ENCODE results near the gene MAD2L1BP.
"Not testable (repeated sequence)": the region's sequence is repeated elsewhere in the genome, so short reads cannot be mapped to it uniquely, and the experiment has no call there.

The MAD2L1BP gene

DNA sequence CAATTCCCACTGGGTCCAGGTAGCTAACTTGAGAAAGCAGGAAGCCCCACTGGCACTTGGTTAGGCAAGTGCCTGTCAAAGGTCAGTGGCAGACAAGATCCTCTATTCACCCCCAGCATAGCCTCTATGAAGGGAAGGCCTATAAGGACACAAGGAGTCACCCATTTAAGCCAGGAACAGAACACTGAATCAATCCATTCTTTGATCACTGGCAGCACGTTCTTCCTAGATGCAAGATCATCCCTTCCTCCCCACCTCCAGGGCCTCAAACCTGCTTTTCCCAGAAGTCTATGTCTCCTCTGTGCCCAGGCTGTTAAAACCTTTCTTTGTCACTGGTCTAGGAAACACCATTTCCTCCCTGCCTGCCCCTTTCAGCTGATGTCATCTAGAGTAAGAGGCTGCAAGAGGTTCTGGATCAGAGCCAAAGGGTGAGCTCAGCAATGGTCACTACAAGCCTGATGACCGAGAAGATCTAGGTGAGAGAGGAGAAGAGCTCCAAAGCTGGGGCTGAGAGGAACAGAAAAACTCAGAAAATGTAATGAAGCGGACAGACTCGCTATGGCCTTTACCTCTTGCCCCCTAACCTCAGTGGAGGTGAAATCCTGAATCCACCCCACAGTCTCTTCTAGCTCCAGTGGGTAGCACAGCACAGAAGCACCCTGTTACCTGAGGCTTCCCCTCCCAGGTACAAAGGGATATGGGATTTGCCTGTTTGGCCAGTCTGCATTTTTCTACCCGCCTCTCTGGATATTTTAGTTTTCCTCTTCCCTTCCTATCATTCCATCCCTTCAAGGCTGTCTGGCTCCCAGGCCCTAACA, 8.4 kb upstream of the MAD2L1BP start:
- no peak for DNase-seq

DNA sequence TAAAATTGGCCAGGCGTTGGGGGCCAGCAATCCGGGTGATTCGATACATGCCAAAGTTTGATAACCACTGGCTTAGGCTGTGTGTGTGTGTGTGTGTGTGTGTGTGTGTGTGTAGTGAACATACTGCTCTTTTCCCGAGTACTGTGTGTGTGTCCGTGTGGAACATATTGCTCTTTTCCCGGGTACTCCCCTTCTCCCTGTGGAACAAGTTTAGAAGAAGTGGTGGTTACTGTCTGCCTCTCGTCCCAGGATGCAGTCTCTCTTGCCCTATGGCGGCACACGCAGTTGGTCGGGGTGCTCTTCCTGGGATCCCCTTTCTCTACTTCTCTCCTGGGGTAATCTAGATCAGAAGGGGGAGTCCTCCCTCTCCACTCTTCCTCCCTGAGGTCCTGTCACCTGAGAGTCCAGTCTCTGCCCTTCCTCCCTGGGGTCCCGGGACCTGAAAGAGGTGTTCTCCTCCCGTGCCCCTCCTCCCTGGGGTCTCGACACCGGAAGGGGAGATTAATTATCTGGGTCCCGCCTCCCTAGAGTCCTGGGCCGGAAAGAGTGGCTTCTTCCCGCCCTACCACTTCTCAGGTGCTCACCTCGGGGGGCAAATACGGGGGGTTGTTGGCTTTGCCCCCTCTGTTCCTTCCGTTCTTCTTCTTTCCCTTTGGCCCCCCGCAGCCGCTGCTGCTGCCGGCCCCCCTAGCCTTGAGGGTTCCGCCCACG, 7.1 kb upstream of the MAD2L1BP start:
- peak; percentile 45 to 72 for DNase-seq

DNA sequence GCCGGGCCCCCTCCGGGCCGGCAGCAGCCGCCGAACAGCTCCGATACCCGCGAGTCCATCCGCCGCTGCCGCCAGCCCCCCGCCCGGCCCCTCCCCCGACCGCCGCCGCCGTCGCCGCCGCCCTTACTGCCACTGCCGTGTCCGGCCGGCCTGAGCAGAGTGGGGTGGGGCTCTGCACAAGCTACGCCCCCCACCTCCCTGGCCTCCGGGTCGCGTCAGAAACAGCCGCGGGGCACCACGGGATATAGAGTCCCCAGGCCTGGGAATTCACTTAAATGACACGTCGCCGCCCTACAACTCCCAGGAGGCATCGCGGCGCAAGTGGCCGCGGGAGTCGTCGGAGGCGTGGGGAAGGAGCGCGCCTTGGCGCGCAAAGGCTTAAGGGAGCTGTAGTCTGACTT, 6.5 kb upstream of the MAD2L1BP start, which contains the start of gene GTPBP2:
Gene GTPBP2, minus strand, starts transcription at position 161 of the 401 bp plus-strand sequence. Its CDS starts 102 bp downstream, at position 59.
- DNase-seq, result peak; percentile 97 to 99

DNA sequence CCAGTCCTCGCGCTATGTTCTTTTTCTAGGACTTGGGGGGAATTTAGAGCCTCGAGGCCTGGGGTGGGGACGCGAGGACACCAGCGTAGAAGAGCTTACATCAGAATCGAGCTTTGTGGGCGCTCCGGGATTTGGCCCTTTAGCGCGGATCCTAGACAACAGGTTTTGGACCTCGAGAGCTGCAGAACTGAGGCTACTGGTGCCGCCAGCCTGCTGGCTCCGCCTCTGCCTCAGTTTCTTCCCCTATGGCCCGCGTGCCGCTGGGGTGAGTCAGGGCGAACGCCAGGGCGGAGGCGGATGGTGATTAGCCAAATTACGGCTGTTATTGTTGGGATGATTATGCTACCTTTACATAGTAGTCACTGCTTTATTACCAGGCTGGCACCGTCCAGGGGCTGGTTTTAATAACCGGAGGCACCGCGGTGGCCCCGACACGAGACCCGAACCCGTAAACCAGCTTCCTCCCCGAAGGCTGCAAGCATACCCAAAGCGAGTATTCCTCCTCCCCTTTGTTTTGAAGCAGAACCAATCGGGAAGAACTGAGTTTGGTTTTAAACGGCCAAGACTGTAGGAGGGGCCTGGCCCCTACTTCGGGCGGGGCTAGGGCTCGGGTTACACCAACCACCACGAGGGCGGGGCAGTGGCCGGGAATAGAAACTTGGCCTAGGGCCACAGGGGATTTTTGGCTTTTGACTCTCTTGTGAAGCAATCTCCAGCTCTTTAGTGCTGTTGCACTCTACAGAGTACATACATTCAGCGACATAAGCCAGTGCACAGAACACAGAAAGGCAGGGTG, 5.9 kb upstream of the MAD2L1BP start:
- DNase-seq, result peak; percentile 89 to 96

DNA sequence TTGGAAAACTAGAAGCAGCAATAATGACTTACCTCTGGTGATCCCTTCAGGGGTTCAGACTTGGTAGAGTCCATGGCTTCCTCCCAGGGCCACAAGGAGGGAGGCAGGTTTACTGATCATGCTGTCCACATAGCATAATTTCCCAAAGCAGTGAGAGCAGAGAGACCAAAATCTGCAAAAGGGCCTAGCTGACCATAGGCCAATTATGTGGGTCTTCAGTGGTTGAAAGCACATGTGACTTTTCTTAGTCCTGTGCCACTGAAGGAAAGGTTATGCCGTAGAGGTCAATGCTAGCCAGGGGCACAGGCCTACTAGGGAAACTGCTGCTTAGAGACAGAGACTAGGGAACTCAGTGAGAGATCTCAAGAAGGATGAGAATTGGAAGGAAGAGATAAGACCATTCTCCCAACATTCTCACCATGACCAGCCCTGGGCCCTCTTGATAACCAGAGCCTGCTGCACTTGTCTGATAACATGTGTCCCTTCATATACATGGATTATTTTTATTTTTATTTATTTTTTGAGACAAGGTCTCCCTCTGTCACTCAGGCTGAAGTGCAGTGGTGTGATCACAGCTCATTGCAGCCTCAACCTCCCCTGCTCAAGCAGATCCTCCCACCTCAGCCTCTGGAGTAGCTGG, 4.5 kb upstream of the MAD2L1BP start:
- DNase-seq, result no peak

DNA sequence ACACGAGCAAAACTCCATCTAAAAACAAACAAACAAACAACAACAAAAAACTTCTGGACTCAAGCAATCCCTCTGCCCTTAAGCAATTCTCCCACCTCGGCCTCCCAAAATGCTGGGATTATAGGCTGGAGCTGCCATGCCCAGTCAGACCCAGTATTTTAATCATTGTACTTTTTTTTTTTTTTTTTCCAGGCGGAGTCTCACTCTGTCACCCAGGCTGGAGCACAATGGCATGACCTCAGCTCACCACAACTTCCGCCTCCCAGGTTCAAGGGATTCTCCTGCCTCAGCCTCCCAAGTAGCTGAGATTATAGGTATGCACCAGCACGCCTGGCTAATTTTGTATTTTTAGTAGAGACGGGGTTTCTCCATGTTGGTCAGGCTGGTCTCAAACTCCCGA, 2.6 kb upstream of the MAD2L1BP start:
- not testable (repeated sequence) for DNase-seq

DNA sequence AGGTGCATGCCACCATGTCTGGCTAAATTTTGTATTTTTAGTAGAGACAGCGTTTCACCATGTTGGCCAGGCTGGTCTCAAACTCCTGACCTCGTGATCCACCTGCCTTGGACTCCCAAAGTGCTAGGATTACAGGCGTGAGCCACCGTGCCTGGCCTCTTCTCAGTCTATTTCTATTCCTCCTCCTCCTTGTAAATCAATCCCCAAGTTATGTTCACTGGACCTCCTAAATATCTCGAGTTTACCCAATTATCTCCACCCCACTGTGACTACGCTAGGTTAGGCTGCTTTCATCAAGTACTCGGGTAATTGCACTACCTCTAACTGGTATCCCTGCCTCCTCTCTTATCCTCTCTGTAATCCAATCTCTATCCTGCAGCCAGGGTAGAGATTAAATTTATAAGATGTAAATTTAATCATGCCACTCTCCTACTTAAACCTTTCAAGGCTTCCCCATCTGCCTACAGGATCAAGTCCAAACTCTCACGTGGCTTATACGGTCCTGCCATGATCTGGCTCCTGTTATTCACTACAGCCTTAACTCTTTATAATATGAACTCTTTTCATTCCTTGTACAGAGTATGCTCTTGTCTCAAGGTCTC, 837 bp upstream of the MAD2L1BP start:
- no peak for DNase-seq

DNA sequence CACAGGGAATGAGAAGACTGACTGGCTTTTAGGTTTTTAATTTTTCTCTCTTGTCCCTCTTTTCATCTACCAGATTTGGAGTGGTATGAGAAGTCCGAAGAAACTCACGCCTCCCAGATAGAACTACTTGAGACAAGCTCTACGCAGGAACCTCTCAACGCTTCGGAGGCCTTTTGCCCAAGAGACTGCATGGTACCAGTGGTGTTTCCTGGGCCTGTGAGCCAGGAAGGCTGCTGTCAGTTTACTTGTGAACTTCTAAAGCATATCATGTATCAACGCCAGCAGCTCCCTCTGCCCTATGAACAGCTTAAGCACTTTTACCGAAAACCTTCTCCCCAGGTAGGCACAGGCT, 644 bp downstream of the MAD2L1BP start:
- DNase-seq, result no peak

DNA sequence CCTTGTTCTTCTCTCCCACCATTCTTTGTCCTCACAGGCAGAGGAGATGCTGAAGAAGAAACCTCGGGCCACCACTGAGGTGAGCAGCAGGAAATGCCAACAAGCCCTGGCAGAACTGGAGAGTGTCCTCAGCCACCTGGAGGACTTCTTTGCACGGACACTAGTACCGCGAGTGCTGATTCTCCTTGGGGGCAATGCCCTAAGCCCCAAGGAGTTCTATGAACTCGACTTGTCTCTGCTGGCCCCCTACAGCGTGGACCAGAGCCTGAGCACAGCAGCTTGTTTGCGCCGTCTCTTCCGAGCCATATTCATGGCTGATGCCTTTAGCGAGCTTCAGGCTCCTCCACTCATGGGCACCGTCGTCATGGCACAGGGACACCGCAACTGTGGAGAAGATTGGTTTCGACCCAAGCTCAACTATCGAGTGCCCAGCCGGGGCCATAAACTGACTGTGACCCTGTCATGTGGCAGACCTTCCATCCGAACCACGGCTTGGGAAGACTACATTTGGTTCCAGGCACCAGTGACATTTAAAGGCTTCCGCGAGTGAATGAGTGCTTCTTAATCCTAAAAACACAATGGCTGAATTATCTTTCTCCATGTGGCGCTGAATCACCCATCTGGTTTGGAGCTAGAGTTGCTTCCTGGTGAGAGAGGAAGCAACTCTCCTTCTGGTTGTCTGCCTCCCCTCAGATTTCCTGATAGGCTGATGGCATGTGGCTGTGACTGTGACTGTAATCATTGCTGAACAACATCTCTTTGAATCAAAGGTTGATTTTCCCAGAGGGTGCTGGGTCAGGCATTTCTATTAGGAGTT, 4.6 kb downstream of the MAD2L1BP start:
- no peak for DNase-seq

DNA sequence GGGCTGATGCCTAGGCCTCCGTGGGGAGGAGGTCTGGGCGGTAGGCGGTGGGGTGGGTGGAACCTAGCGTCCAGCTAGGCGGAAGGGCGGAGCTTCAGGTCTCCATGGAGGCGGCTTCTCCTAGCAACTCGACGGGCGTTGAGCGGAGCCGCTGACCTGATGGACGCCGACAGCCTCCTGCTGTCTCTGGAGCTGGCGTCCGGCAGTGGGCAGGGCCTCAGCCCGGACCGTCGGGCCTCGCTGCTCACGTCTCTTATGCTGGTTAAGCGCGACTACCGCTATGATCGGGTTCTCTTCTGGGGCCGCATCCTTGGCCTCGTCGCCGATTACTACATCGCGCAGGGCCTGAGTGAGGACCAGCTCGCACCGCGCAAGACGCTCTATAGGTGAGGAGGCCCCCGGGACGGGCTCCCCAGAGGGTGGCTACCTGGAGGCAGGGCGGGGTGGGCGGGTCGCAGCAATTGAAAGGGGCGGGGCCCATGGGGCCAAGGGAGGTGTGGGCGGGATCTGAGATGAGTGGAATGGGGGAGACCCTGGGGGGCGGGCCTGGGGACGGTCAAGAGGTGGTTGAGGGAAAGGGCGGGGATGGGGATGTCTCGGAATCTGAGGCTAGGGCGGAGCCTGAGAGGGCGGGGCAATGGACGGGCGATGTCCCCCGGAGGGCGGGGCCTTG, 9.4 kb downstream of the MAD2L1BP start, which contains the start of gene RSPH9:
Gene RSPH9, plus strand, starts transcription at position 97 of the 673 bp plus-strand sequence. Its CDS starts 63 bp downstream, at position 160.
- DNase-seq, result peak; percentile 36 to 73

DNA sequence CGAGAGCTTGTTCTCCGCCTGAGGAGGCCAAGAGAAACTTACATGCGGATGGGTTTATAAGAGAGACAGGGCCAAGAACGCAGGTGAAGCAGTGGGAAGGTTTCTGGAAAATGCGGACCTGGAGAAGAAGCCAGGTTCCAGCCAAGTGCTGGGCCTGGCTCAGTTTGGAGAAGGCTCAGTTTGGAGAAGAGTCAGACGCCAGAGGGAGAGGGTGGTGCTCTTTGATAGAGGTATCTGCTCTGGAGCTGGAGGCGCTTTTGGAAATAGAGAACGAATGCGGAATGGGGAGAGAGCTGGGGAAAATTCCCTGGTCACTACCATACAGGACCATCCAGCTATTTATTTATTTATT, 9.9 kb downstream of the MAD2L1BP start:
- DNase-seq, result no peak

DNA sequence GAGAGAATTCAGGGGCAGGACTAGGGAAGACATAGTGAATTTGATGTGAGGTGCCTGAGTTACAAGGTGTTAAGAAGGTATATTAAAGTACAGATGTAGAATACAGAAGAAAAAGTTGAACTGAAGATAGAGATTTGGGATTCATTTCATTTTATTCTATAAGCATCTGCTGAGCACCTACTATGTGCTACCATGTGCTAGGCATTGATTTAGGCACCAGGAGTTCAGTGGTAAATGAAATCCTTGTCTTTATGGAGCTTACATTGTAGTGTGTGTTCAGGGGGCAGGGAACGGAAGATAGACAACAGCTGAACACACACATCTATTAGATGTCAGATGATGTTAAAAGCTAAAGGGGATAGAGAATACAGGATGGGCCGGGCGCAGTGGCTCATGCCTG, 12.0 kb downstream of the MAD2L1BP start:
- no peak for DNase-seq

DNA sequence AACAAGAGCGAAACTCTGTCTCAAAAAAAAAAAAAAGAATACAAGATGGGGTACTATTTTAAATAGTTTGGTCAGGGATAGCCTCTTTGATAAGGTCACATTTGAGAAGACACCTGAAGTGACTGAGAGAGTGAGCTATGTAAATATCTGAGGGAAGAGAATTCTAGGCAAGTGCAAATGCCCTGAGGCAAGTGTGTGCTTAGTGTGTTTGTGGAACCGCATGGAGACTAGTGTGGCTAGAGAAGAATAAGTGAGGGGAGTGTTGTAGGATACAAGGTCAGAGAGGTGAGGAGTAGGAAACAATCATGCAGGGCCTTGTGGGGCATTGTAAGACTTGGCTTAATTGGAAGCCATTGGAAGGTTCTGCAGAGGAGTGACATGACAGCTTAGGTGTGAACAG, 12.6 kb downstream of the MAD2L1BP start:
- DNase-seq, result no peak

DNA sequence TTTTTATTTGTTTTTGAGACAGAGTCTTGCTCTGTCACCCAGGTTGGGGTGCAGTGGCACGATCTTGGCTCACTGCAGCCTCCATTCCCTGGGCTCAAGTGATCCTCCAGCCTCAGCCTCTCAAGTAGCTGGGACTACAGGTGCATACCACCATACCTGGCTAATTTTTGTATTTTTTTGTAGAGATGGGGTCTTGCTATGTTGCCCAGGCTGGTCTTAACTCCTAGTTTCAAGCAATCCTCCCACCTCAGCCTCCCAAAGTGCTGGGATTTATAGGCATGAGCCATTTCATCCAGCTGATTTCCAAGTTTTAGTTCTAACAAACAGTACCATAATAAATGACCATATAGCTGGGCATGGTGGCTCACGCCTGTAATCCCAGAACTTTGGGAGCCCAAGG, 17.2 kb downstream of the MAD2L1BP start:
- not testable (repeated sequence) for DNase-seq

DNA sequence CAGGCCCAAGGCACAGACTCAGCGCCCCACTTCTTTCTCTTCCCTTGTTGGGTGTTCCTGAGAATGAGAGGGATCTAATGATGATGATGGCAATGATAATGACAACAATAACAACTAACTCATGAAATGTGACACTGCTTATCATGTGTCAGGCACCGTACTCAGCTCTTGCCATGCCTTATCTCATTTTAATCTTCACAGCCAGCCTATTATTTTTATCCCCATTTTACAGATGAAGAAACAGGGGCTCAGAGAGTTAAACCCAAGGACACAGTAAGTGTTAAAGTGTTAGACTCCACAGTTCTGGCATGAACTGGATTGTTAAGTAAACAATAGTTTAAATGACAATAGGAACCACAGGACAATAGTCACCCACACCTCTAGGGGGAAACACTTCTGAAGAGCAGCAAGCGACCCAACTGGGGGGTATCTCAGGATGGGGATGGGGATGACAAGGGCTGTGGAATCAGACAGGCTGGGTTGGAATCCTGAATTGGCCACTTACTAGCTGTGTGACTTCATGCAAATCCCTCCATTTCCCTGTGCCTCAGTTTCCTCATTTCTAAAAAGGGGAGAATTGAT, 21.7 kb downstream of the MAD2L1BP start:
- no peak for DNase-seq

DNA sequence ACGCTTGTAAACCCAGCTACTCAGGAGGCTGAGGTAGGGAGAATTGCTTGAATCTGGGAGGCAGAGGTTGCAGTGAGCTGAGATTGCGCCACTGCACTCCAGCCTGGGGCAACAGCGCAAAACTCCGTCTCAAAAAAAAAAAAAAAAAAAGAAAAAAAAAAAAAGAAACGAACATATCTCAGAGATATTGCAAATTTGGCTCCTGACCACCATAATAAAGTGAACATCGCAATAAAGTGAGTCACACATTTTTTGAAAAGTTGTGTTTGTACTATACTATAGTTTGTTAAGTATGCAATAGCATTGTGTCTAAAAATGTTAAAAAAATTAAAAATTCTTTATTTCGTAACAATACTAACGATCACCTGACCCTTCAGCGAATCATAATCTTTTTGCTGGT, 22.5 kb downstream of the MAD2L1BP start:
- DNase-seq, result no peak

DNA sequence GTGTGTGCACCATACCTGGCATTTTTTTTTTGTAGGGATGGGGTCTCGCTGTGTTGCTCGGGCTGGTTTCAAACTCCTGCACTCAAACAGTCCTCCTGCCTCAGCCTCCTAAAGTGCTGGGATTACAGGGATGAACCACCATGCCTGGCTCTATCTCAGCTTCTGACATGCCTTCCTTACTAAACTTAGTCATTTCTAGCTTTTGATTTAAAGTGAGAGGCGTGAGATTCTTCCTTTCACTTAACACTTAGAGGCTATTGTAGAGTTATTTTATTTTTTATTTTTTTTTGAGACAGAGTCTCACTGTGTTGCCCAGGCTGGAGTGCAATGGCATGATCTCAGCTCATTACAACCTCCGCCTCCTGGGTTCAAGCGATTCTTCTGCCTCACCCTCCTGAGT, 27.3 kb downstream of the MAD2L1BP start:
- not testable (repeated sequence) for DNase-seq

DNA sequence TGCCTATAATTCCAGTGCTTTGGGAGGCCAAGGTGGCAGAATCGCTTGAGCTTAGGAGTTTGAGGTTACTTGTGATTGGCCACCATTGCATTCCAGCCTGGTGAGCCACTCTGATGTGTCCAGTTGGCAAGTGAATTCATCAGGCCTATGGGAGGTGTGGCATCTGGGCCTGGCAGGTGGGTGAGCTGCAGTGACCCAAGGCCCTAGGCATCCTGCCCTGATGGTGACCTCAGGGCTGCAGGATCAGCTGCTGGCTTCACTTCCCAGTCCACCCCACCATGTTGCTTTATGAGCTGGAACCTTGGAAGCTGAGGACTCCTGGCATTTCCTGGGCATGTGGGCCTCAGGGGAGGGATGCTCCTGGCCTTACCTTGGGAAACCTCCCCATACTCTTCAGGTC, 29.7 kb downstream of the MAD2L1BP start:
- no peak for DNase-seq

DNA sequence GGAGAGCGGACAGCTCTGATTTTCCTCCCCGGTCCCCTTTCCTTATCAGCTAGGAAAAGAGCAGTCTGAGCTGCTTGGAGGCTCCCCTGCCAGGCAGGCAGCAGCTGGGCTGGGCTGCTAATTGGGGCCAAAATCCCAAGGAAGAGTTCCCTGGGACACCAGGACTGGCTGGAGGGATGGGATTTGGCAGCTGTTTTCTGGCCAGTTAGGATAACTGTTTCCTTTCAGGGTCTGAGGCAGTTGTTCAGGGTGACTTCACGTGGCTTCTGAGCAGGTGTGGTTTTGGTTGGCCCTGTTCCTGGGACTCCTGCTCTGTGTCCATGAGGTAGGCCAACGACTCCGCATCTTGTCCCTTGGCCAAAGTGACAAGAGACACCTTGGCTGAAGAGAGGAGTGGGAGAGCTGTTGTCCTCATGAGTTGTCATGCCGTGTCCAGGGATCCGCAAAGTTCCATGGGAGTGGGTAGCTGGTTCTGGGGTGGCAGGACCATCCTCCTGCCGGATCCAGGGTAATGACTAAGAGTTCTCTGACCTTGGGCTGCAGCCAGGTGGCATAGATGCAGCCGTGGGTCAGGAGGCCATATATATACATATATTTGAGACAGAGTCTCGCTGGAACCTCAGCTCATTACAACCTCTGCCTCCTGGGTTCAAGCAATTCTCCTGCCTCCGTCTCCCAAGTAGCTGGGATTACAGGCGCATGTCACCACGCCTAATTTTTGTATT, 30.7 kb downstream of the MAD2L1BP start:
- DNase-seq, result no peak

Measured in NCI-H526 (cell line).